GM23338 (cell line): ENCODE results near the gene PRPF31. TPM values are rescaled to one million over a fixed set of nuclear protein-coding genes. Genes with fewer than 3 reads are reported as not detected.

Source experiments
- ATAC-seq: fragments of 200-7000 bp; cut with Tn5 transposase; 3 replicates; pipeline ENCODE4 v1.9.1; 2020
- DNase-seq: peaks from one replicate; pipeline ENCODE4 v3.0.0-alpha.2; 2015; ENCODE audit warnings: low spot score
- H2AFZ ChIP-seq: fragments of 200-600 bp; sonication (generic); 2 replicates; pipeline ENCODE4 v1.8.0; 2016; ENCODE audit warnings: antibody characterized with exemption, mild to moderate bottlenecking, moderate library complexity
- H3F3A ChIP-seq: fragments of 200-600 bp; sonication (generic); replicated peaks from 2 replicates; pipeline ENCODE4 v1.8.0; 2017; ENCODE audit warnings: antibody characterized with exemption, mixed run types, low read depth
- H3K27ac ChIP-seq: fragments of 200-600 bp; sonication (generic); 2 replicates; pipeline ENCODE4 v1.6.1; 2016; ENCODE audit warnings: low read depth
- H3K27me3 ChIP-seq: fragments of 200-600 bp; sonication (generic); 2 replicates; pipeline ENCODE4 v1.8.0; 2016; ENCODE audit warnings: mild to moderate bottlenecking, mixed run types, moderate library complexity; ENCODE audit not compliant: insufficient read depth
- H3K36me3 ChIP-seq: fragments of 200-600 bp; sonication (generic); 2 replicates; pipeline ENCODE4 v1.8.0; 2016; ENCODE audit warnings: mild to moderate bottlenecking; ENCODE audit not compliant: insufficient read depth
- H3K4me1 ChIP-seq: fragments of 200-600 bp; sonication (generic); 2 replicates; pipeline ENCODE4 v1.8.0; 2016; ENCODE audit warnings: mild to moderate bottlenecking, moderate library complexity; ENCODE audit not compliant: insufficient read depth
- H3K4me2 ChIP-seq: fragments of 200-600 bp; sonication (generic); 2 replicates; pipeline ENCODE4 v1.7.1; 2017; ENCODE audit warnings: mixed run types
- H3K4me3 ChIP-seq: fragments of 200-600 bp; sonication (generic); 2 replicates; pipeline ENCODE4 v1.6.1; 2016; ENCODE audit warnings: mixed run types
- H3K79me2 ChIP-seq: fragments of 200-600 bp; sonication (generic); replicated peaks from 2 replicates; pipeline ENCODE4 v1.8.0; 2017; ENCODE audit warnings: mild to moderate bottlenecking; ENCODE audit not compliant: insufficient read depth
- H3K9me2 ChIP-seq: fragments of 200-600 bp; sonication (generic); 2 replicates; pipeline ENCODE4 v1.8.0; 2017; ENCODE audit not compliant: insufficient read depth
- H4K20me1 ChIP-seq: fragments of 200-600 bp; sonication (generic); replicated peaks from 2 replicates; pipeline ENCODE4 v1.8.0; 2017; ENCODE audit warnings: mild to moderate bottlenecking; ENCODE audit not compliant: insufficient read depth
- H3K27ac Mint-ChIP-seq: 2 replicates; pipeline ENCODE4 v1.8.0; 2020; ENCODE audit warnings: inconsistent platforms, mild to moderate bottlenecking, moderate library complexity, mixed read lengths
- H3K27me3 Mint-ChIP-seq: 3 replicates; pipeline ENCODE4 v1.8.0; 2022; ENCODE audit warnings: low read depth, mild to moderate bottlenecking, moderate library complexity, mixed read lengths, inconsistent platforms; ENCODE audit not compliant: insufficient read depth, poor library complexity
- H3K36me3 Mint-ChIP-seq: 3 replicates; pipeline ENCODE4 v1.8.0; 2021; ENCODE audit warnings: low read depth, mild to moderate bottlenecking, inconsistent platforms, moderate library complexity, mixed read lengths
- H3K4me1 Mint-ChIP-seq: 3 replicates; pipeline ENCODE4 v1.8.0; 2020; ENCODE audit warnings: mild to moderate bottlenecking, inconsistent platforms, mixed read lengths
- H3K4me3 Mint-ChIP-seq: 3 replicates; pipeline ENCODE4 v1.8.0; 2021; ENCODE audit warnings: moderate library complexity, mild to moderate bottlenecking, inconsistent platforms, mixed read lengths
- H3K9me3 Mint-ChIP-seq: 3 replicates; pipeline ENCODE4 v1.8.0; 2020; ENCODE audit warnings: moderate library complexity, mild to moderate bottlenecking, inconsistent platforms, mixed read lengths
- CREB1 ChIP-seq: fragments of 250-450 bp; sonication (Bioruptor Pico); IDR thresholded peaks from 2 replicates; pipeline ENCODE4 v1.5.0; 2020; ENCODE audit warnings: low read depth, mild to moderate bottlenecking, moderate library complexity
- CTCF ChIP-seq, 2 experiments: fragments of 200-600 bp in 1 of 2; sonication (generic) in 1 of 2; conservative IDR thresholded peaks; 2 replicates each; pipeline versions ENCODE4 v1.5.1 to v1.6.1; 2016 to 2017; ENCODE audit warnings: antibody characterized with exemption in 2 of 2, low read depth in 2 of 2, mild to moderate bottlenecking in 2 of 2, moderate library complexity in 1 of 2
- ETS1 ChIP-seq: IDR thresholded peaks from 2 replicates; pipeline ENCODE4 v1.6.1; 2016; ENCODE audit warnings: antibody characterized with exemption
- EZH2 ChIP-seq: fragments of 200-600 bp; sonication (generic); IDR thresholded peaks from one replicate; pipeline ENCODE4 v1.8.0; 2017; ENCODE audit warnings: antibody characterized with exemption, mild to moderate bottlenecking, low read depth; ENCODE audit not compliant: unreplicated experiment
- EZH2phosphoT487 ChIP-seq: fragments of 200-600 bp; sonication (generic); IDR thresholded peaks from one replicate; pipeline ENCODE4 v1.8.1; 2018; ENCODE audit warnings: antibody characterized with exemption; ENCODE audit not compliant: unreplicated experiment
- JUNB ChIP-seq: IDR thresholded peaks from one replicate; pipeline ENCODE4 v1.6.1; 2016; ENCODE audit warnings: antibody characterized with exemption; ENCODE audit not compliant: unreplicated experiment
- NANOG ChIP-seq: IDR thresholded peaks from 2 replicates; pipeline ENCODE4 v1.6.1; 2016; ENCODE audit warnings: antibody characterized with exemption, borderline replicate concordance
- POLR2AphosphoS5 ChIP-seq: IDR thresholded peaks from 2 replicates; pipeline ENCODE4 v1.6.1; 2016; ENCODE audit warnings: antibody characterized with exemption, low read depth
- STAT1 ChIP-seq: IDR thresholded peaks from one replicate; pipeline ENCODE4 v1.6.1; 2016; ENCODE audit warnings: antibody characterized with exemption; ENCODE audit not compliant: unreplicated experiment
- ZNF114 ChIP-seq: fragments of 250-450 bp; sonication (Bioruptor Pico); IDR thresholded peaks from 2 replicates; pipeline ENCODE4 v1.5.0; 2020; ENCODE audit warnings: mild to moderate bottlenecking, moderate library complexity
- polyA plus RNA-seq: library from polyadenylated mRNA; unstranded; fragments of >200 nt; fragmentation: Nextera tagmentation; extraction: Ambion mirVana; gene quantifications from 2 replicates; pipeline ENCODE4 v1.2.1, GENCODE V29; 2016
- total RNA-seq: library from RNA; depleted of rRNA; stranded (reverse); fragments of >200 nt; shearing (Covaris generic); gene quantifications from 2 replicates; pipeline ENCODE4 v1.2.3, GENCODE V29; 2014
- TF ChIP-seq, protein P1 (sequence below): IDR thresholded peaks from one replicate; pipeline ENCODE4 v1.6.1; 2018; ENCODE audit warnings: antibody characterized with exemption; ENCODE audit not compliant: unreplicated experiment

Gene PRPF31
- total and polyA plus RNA-seq, 2 experiments from 2014 or later = 83.3 to 94.2 TPM

GRCh38 chr19:54129617-54129996 lies 14.1 kb downstream of the PRPF31 start (continued):
- TF ChIP-seq, protein P1, sequence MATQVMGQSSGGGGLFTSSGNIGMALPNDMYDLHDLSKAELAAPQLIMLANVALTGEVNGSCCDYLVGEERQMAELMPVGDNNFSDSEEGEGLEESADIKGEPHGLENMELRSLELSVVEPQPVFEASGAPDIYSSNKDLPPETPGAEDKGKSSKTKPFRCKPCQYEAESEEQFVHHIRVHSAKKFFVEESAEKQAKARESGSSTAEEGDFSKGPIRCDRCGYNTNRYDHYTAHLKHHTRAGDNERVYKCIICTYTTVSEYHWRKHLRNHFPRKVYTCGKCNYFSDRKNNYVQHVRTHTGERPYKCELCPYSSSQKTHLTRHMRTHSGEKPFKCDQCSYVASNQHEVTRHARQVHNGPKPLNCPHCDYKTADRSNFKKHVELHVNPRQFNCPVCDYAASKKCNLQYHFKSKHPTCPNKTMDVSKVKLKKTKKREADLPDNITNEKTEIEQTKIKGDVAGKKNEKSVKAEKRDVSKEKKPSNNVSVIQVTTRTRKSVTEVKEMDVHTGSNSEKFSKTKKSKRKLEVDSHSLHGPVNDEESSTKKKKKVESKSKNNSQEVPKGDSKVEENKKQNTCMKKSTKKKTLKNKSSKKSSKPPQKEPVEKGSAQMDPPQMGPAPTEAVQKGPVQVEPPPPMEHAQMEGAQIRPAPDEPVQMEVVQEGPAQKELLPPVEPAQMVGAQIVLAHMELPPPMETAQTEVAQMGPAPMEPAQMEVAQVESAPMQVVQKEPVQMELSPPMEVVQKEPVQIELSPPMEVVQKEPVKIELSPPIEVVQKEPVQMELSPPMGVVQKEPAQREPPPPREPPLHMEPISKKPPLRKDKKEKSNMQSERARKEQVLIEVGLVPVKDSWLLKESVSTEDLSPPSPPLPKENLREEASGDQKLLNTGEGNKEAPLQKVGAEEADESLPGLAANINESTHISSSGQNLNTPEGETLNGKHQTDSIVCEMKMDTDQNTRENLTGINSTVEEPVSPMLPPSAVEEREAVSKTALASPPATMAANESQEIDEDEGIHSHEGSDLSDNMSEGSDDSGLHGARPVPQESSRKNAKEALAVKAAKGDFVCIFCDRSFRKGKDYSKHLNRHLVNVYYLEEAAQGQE = no peak
- TF ChIP-seq CTCF (conservative IDR thresholded peaks at IDR 0.05; ENCODE audit: low read depth in 2 of 2) = no peak
- no peak for TF ChIP-seq ETS1
- TF ChIP-seq EZH2phosphoT487 = no peak
- TF ChIP-seq JUNB = no peak
- no peak for TF ChIP-seq EZH2
- no peak for TF ChIP-seq NANOG
- TF ChIP-seq ZNF114 (CRISPR knock-in tag) = no peak

GRCh38 chr19:54133312-54133956 lies 17.9 kb downstream of the PRPF31 start:
- Histone ChIP-seq H3K4me3 (no peak overlapping the region), H3K36me3 (no peaks in the 10 kb centered on the region), H3F3A (peaks cover 13% of the 10 kb centered on the region), H3K27ac (no peak overlapping the region), H3K4me2 (no peak overlapping the region), H2AFZ (no peak overlapping the region), H4K20me1 (no peaks in the 10 kb centered on the region; the same call in 1 of the 2 replicates), H3K9me2 (no peaks in the 10 kb centered on the region), H3K79me2 (peaks cover 4% of the 10 kb centered on the region), H3K4me1 (peaks cover 7% of the 10 kb centered on the region), H3K27me3 (no peaks in the 10 kb centered on the region)
- peaks cover 26% of the 10 kb centered on the region for H3K36me3 Mint-ChIP-seq
- peaks cover 10% of the 10 kb centered on the region for H3K4me1 Mint-ChIP-seq
- ATAC-seq (no peak), DNase-seq (peak; percentile 56)
- peaks cover 7% of the 10 kb centered on the region for H3K9me3 Mint-ChIP-seq
- no peak overlapping the region for H3K4me3 Mint-ChIP-seq
- peaks cover 19% of the 10 kb centered on the region for H3K27me3 Mint-ChIP-seq
- no peak overlapping the region for H3K27ac Mint-ChIP-seq
- TF ChIP-seq JUNB = no peak
- no peak for TF ChIP-seq ZNF114 (CRISPR knock-in tag)
- TF ChIP-seq ETS1 = no peak
- TF ChIP-seq CREB1 (CRISPR knock-in tag) = no peak
- no peak for TF ChIP-seq NANOG
- TF ChIP-seq EZH2 = no peak
- TF ChIP-seq STAT1 = no peak
- TF ChIP-seq EZH2phosphoT487 = no peak
- TF ChIP-seq POLR2AphosphoS5 = no peak
